Breast epithelium (tissue), 4 donors: ENCODE measurements around the gene CDK18. TPM values are rescaled to one million over a fixed set of nuclear protein-coding genes. Genes with fewer than 3 reads are reported as not detected.
A peak's percentile ranks its signal among the peaks of the same experiment; 100 is the strongest.

Source experiments
- DNase-seq, 2 donors: peaks; one replicate each; pipeline ENCODE4 v3.0.0-alpha.2; 2019; ENCODE audit warnings: low spot score in 2 of 2
- H3K27ac ChIP-seq, 2 donors: fragments of 200-600 bp; sonication (generic) in 1 of 2; one replicate each; pipeline ENCODE4 v1.5.1; 2016 to 2019; ENCODE audit warnings: mild to moderate bottlenecking in 1 of 2
- H3K27me3 ChIP-seq, 2 donors: fragments of 200-600 bp; sonication (generic) in 1 of 2; one replicate each; pipeline versions ENCODE4 v1.5.1 to v1.6.0; 2017 to 2019; ENCODE audit warnings: control low read depth in 1 of 2, mild to moderate bottlenecking in 1 of 2
- H3K36me3 ChIP-seq: fragments of 200-600 bp; one replicate; pipeline ENCODE4 v1.5.1; 2019
- H3K4me1 ChIP-seq, 2 donors: fragments of 200-600 bp; sonication (generic); one replicate each; pipeline ENCODE4 v1.5.1; 2016 to 2019; ENCODE audit warnings: control low read depth in 1 of 2
- H3K4me3 ChIP-seq, 3 donors: fragments of 200-600 bp; sonication (generic); 1 replicate in 2 of 3; 2 replicates in 1 of 3; pipeline ENCODE4 v1.5.1; 2016 to 2019; ENCODE audit warnings: mild to moderate bottlenecking in 3 of 3, moderate library complexity in 2 of 3
- H3K9me3 ChIP-seq, 2 donors: fragments of 200-600 bp; sonication (generic) in 1 of 2; one replicate each; pipeline ENCODE4 v1.5.1; 2016 to 2019; ENCODE audit warnings: control low read depth in 1 of 2
- POLR2A ChIP-seq: fragments of 450-650 bp; IDR thresholded peaks from one replicate; pipeline ENCODE4 v1.6.1; 2016; ENCODE audit warnings: antibody characterized with exemption, mild to moderate bottlenecking, moderate library complexity
- POLR2AphosphoS5 ChIP-seq, 3 donors: sonication (generic); formaldehyde crosslinking; IDR thresholded peaks; one replicate each; pipeline ENCODE4 v1.6.1; 2017; ENCODE audit warnings: antibody characterized with exemption in 3 of 3
- intact Hi-C: fragments of 100-400 bp; cut with DNase I; formaldehyde crosslinking; loops from one replicate; pipeline ENCODE4 v1.15.1; 2023; ENCODE audit warnings: low total_unique reads
- total RNA-seq, 3 donors: library from RNA; depleted of rRNA; stranded (reverse); fragments of >200 nt; gene quantifications; one replicate each; pipeline ENCODE4 v1.1.0, GENCODE V29; 2016
- TF ChIP-seq, protein P1 (sequence below), 3 donors: fragments of 450-650 bp; IDR thresholded peaks; one replicate each; pipeline ENCODE4 v1.5.1; 2016 to 2017; ENCODE audit warnings: antibody characterized with exemption in 3 of 3, mild to moderate bottlenecking in 3 of 3, moderate library complexity in 3 of 3

CDK18 gene
- total RNA-seq, 3 donors from 2014 or later: 1.4 to 12.3 (median 9.2) TPM

DNA sequence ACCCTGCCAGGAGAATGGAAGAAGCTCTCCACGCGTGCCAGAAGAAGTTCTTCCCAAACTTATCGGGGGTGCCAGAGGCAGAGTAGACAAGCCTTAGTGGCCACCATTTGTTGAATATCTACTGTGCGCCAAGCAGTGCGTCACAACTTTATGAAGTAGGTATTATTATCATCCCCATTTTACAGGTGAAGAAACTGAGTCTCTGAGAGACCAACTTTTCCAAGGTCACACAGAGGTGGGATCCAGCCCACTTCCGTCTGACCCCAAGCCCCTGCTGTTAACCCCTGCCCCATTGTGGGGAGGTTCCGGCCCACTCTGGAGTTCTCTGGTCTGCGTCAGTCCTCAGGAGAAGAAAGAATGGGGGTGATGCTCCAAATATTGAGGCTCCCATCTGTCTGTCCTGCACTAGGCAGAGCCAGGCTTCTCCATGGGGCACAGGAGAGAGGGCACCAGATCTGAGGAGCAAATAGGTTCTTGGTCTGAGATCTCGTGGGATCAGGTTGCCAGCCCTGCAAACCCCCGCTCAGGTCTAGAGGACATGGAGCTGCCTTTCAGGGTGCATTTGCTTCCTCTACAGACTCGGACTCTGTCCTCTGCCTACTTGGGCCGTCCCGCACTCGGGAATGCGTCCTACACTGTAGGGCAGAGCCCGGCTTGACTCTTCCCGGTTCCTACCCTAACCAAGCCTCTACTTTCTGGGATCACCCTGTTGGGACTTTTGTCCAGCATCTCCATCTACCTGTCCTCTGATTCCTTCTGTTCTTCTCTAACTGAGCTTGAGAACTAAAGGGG, 2.1 kb downstream of the CDK18 start:
- Histone ChIP-seq H3K27ac (peak overlapping the region; percentile 81 to 84), H3K36me3 (no peaks in the 10 kb centered on the region), H3K27me3 (no peaks in the 10 kb centered on the region), H3K4me1 (peaks cover 0 to 11% of the 10 kb centered on the region in 2 donors), H3K4me3 (no peak overlapping the region), H3K9me3 (no peaks in the 10 kb centered on the region)
- intact Hi-C loops: no loop called here
- TF ChIP-seq POLR2A (no peak), POLR2AphosphoS5 (IDR thresholded peaks at IDR 0.05) (no peak)
- TF ChIP-seq, protein P1, sequence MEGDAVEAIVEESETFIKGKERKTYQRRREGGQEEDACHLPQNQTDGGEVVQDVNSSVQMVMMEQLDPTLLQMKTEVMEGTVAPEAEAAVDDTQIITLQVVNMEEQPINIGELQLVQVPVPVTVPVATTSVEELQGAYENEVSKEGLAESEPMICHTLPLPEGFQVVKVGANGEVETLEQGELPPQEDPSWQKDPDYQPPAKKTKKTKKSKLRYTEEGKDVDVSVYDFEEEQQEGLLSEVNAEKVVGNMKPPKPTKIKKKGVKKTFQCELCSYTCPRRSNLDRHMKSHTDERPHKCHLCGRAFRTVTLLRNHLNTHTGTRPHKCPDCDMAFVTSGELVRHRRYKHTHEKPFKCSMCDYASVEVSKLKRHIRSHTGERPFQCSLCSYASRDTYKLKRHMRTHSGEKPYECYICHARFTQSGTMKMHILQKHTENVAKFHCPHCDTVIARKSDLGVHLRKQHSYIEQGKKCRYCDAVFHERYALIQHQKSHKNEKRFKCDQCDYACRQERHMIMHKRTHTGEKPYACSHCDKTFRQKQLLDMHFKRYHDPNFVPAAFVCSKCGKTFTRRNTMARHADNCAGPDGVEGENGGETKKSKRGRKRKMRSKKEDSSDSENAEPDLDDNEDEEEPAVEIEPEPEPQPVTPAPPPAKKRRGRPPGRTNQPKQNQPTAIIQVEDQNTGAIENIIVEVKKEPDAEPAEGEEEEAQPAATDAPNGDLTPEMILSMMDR (IDR thresholded peaks at IDR 0.05): no peak
- DNase-seq: no peak

DNA sequence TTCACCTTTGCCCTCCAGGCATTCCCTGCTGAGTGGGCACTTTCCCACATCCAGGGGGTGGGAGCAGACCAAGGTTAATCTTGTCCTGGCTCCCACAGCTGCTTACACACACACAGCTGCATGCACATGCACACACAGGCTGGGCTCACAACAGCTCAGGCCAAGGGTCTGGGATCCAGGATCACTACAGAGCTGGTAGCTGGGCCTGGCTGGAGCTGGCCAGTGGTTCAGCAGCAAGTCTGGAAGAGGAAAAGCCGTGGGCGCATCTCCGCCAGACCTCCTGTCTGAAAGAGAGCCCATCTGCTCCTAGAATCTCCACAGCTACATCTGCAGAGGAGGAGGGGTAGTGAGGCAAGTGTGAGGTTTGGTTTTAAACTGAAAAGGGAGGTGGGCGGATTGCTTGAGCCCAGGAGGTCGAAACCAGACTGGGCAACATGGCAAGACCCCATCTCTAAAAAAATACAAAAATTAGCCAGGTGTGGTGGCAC, 3.8 kb downstream of the CDK18 start:
- TF ChIP-seq POLR2A (no peak), POLR2AphosphoS5 (IDR thresholded peaks at IDR 0.05) (no peak)
- TF ChIP-seq, protein P1 (IDR thresholded peaks at IDR 0.05): no peak
- no peak overlapping the region for H3K27ac ChIP-seq
- no peaks in the 10 kb centered on the region for H3K36me3 ChIP-seq
- no peak overlapping the region for H3K4me3 ChIP-seq
- peaks cover 0 to 11% of the 10 kb centered on the region in 2 donors for H3K4me1 ChIP-seq
- no peak for DNase-seq
- intact Hi-C loops: no loop called here
- no peaks in the 10 kb centered on the region for H3K9me3 ChIP-seq
- H3K27me3 ChIP-seq: no peaks in the 10 kb centered on the region

DNA sequence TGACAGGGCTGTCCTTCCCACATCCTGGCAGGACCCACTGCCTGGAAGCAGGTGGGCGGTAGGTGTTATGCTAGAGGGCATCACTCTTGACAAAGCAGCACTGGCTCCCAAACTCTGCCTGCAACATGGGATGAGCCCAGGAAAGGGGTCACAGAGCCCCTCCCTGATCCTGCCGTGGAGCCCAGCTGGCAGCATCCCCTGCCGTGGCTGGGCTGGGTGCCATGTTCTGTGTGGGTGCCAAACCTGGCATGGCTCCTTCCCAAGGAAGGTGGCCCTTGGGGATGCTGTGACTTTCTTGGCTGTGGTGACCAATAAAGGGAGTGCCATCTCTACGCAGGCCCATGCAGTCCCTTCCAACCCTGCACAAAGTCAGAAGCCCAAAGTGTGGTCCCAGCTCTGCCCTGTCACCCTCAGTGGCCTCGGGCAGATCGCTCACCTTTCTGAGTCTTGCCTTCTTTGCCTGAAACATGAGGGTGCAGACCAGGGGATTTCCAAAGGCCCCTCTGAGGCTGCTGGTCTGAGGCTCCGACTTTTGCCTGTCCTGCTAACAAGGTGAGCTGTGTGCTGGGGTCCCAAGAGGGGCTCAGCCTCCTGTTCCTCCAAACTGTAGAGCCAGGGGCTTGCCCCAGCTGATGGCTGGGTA, 6.0 kb downstream of the CDK18 start:
- H3K27me3 ChIP-seq: no peaks in the 10 kb centered on the region
- H3K27ac ChIP-seq: peak overlapping the region; percentile 57 to 61
- no peaks in the 10 kb centered on the region for H3K9me3 ChIP-seq
- TF ChIP-seq, protein P1 (IDR thresholded peaks at IDR 0.05): no peak
- TF ChIP-seq POLR2A (no peak), POLR2AphosphoS5 (IDR thresholded peaks at IDR 0.05) (no peak)
- peak in 1 of 2 donors; percentile 43 for DNase-seq
- no peak overlapping the region for H3K4me3 ChIP-seq
- no peaks in the 10 kb centered on the region for H3K36me3 ChIP-seq
- peaks cover 0 to 9% of the 10 kb centered on the region in 2 donors for H3K4me1 ChIP-seq
- intact Hi-C loops: no loop called here

DNA sequence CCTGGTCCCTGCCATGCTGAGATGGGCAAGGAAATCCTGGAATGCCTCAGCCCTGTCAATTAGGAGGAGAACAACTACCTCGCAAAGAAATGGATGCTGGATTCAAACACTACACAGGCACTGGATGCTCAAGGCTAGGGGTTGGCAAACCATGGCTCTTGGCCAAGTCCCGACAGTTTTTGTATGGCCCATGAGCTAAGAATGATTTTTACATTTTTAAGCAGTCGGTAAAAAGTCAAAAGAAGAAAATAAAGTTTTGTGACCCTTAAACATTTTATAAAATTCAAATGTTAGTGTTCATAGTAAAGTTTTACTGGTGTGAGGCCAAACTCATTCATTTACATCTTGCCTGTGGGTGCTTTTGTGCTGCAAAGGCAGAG, 6.5 kb downstream of the CDK18 start:
- Histone ChIP-seq H3K9me3 (no peaks in the 10 kb centered on the region), H3K4me1 (peaks cover 4% of the 10 kb centered on the region in 2 donors), H3K36me3 (no peaks in the 10 kb centered on the region), H3K27ac (peak overlapping the region in 1 of 2 donors; percentile 57), H3K4me3 (no peak overlapping the region), H3K27me3 (no peaks in the 10 kb centered on the region)
- intact Hi-C loops: no loop called here
- TF ChIP-seq POLR2AphosphoS5 (IDR thresholded peaks at IDR 0.05): no peak
- no peak for TF ChIP-seq POLR2A
- TF ChIP-seq, protein P1 (IDR thresholded peaks at IDR 0.05): no peak
- no peak for DNase-seq
